Transverse colon (tissue), 4 donors: ENCODE measurements around the gene CADM2. TPM values are rescaled to one million over a fixed set of nuclear protein-coding genes. Genes with fewer than 3 reads are reported as not detected.

ENCODE experiments used
- DNase-seq: peaks from one replicate; pipeline ENCODE4 v3.0.0-alpha.2; 2019
- H3K27ac ChIP-seq, 4 donors: fragments of 200-600 bp; sonication (generic); 2 replicates each; pipeline ENCODE4 v1.5.1; 2016 to 2018; ENCODE audit warnings: inconsistent platforms in 4 of 4
- H3K27me3 ChIP-seq: fragments of 200-600 bp; sonication (generic); 2 replicates; pipeline ENCODE4 v1.5.1; 2017; ENCODE audit warnings: inconsistent platforms
- H3K36me3 ChIP-seq, 4 donors: fragments of 200-600 bp; sonication (generic); 2 replicates each; pipeline ENCODE4 v1.5.1; 2017 to 2019; ENCODE audit warnings: inconsistent platforms in 4 of 4
- H3K4me1 ChIP-seq, 4 donors: fragments of 200-600 bp; sonication (generic); 2 replicates each; pipeline ENCODE4 v1.5.1; 2017 to 2020; ENCODE audit warnings: inconsistent platforms in 4 of 4
- H3K4me3 ChIP-seq, 4 donors: fragments of 200-600 bp; sonication (generic); 1 replicate in 1 of 4; 2 replicates in 3 of 4; pipeline versions ENCODE4 v1.5.1 to v1.6.1; 2017 to 2019; ENCODE audit warnings: inconsistent platforms in 4 of 4
- H3K9me3 ChIP-seq, 2 donors: fragments of 200-600 bp; sonication (generic); 2 replicates each; pipeline ENCODE4 v1.5.1; 2017 to 2019; ENCODE audit warnings: inconsistent platforms in 2 of 2
- EP300 ChIP-seq: sonication (generic); formaldehyde crosslinking; IDR thresholded peaks from one replicate; pipeline ENCODE4 v1.6.1; 2017; ENCODE audit warnings: antibody characterized with exemption, low read depth
- POLR2A ChIP-seq: fragments of 450-650 bp; IDR thresholded peaks from one replicate; pipeline ENCODE4 v1.6.1; 2016; ENCODE audit warnings: antibody characterized with exemption, mild to moderate bottlenecking, moderate library complexity
- POLR2AphosphoS5 ChIP-seq, 3 donors: sonication (generic); formaldehyde crosslinking; IDR thresholded peaks; one replicate each; pipeline ENCODE4 v1.6.1; 2016; ENCODE audit warnings: antibody characterized with exemption in 3 of 3
- WGBS, 2 donors: methylation state at CpG; one replicate each; pipeline ENCODE4 v1.1.5; 2018; ENCODE audit warnings: low coverage in 1 of 2; 5-methylcytosine and 5-hydroxymethylcytosine counted together
- in situ Hi-C, 4 donors: fragments of 200-750 bp; cut with MboI; loops; one replicate each; pipeline versions ENCODE4 v1.15.0 to v1.15.1; 2017; ENCODE audit warnings: low sequenced_read_pairs in 3 of 4, low pct_ligation_motif_present in 1 of 4, low pct_unique_long_range_greater_than_20kb in 1 of 4
- intact Hi-C: fragments of 100-400 bp; cut with DNase I; formaldehyde crosslinking; loops from one replicate; pipeline ENCODE4 v1.15.1; 2023; ENCODE audit warnings: low total_unique reads
- total RNA-seq, 4 donors: library from RNA; depleted of rRNA; stranded (reverse); fragments of >200 nt; gene quantifications; one replicate each; pipeline ENCODE4 v1.1.0, GENCODE V29; 2016
- TF ChIP-seq, protein P1 (sequence below), 5 experiments: fragments of 200-600 bp in 3 of 5; fragments of 450-650 bp in 2 of 5; sonication (generic) in 3 of 5; IDR thresholded peaks; 1 replicate in 2 of 5; 2 replicates in 3 of 5; pipeline ENCODE4 v1.5.1; 2016 to 2017; ENCODE audit warnings: antibody characterized with exemption in 5 of 5, inconsistent platforms in 3 of 5, mild to moderate bottlenecking in 2 of 5, moderate library complexity in 1 of 5

CADM2 gene
- total RNA-seq, 4 donors from 2014 or later, result 2.2 to 21.3 (median 4.5) TPM

GRCh38 chr3:85068911-85069310 is 110.1 kb downstream of the CADM2 start:
- DNase-seq, result no peak
- Histone ChIP-seq H3K4me1 (no peaks in the 10 kb centered on the region), H3K36me3 (no peaks in the 10 kb centered on the region), H3K27me3 (no peaks in the 10 kb centered on the region), H3K27ac (no peak overlapping the region), H3K9me3 (no peaks in the 10 kb centered on the region), H3K4me3 (no peak overlapping the region)
- WGBS, 2 donors, result 50 to 74% methylated on average over 1 of the region's 1 CpG
- TF ChIP-seq POLR2A (no peak), POLR2AphosphoS5 (IDR thresholded peaks at IDR 0.05) (no peak), EP300 (no peak)
- TF ChIP-seq, protein P1, sequence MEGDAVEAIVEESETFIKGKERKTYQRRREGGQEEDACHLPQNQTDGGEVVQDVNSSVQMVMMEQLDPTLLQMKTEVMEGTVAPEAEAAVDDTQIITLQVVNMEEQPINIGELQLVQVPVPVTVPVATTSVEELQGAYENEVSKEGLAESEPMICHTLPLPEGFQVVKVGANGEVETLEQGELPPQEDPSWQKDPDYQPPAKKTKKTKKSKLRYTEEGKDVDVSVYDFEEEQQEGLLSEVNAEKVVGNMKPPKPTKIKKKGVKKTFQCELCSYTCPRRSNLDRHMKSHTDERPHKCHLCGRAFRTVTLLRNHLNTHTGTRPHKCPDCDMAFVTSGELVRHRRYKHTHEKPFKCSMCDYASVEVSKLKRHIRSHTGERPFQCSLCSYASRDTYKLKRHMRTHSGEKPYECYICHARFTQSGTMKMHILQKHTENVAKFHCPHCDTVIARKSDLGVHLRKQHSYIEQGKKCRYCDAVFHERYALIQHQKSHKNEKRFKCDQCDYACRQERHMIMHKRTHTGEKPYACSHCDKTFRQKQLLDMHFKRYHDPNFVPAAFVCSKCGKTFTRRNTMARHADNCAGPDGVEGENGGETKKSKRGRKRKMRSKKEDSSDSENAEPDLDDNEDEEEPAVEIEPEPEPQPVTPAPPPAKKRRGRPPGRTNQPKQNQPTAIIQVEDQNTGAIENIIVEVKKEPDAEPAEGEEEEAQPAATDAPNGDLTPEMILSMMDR (IDR thresholded peaks at IDR 0.05), result no peak
- intact Hi-C loops (no loop called here), in situ Hi-C loops (no loop called here)

GRCh38 chr3:85074003-85074402 is 115.2 kb downstream of the CADM2 start:
- DNase-seq, result no peak
- 72 to 87% methylated on average over 5 of the region's 5 CpGs for WGBS, 2 donors

GRCh38 chr3:85075663-85076062 is 116.9 kb downstream of the CADM2 start:
- Histone ChIP-seq H3K4me3 (no peak overlapping the region), H3K9me3 (no peaks in the 10 kb centered on the region), H3K27me3 (no peaks in the 10 kb centered on the region), H3K36me3 (no peaks in the 10 kb centered on the region), H3K4me1 (no peaks in the 10 kb centered on the region), H3K27ac (no peak overlapping the region)
- intact Hi-C loops, result no loop called here
- TF ChIP-seq POLR2AphosphoS5 (IDR thresholded peaks at IDR 0.05), result no peak
- no peak for TF ChIP-seq EP300
- TF ChIP-seq, protein P1 (IDR thresholded peaks at IDR 0.05), result no peak
- no peak for TF ChIP-seq POLR2A
- 70 to 85% methylated on average over 2 of the region's 2 CpGs for WGBS, 2 donors
- DNase-seq, result no peak
- in situ Hi-C loops, result no loop called here

More at GRCh38 chr3:85074003-85074402, 115.2 kb downstream of the CADM2 start:
- H3K9me3 ChIP-seq, result no peaks in the 10 kb centered on the region
- H3K36me3 ChIP-seq, result no peaks in the 10 kb centered on the region
- intact Hi-C loops (no loop called here), in situ Hi-C loops (no loop called here)
- H3K4me3 ChIP-seq, result no peak overlapping the region
- TF ChIP-seq, protein P1 (IDR thresholded peaks at IDR 0.05), result no peak
- TF ChIP-seq POLR2A, result no peak
- TF ChIP-seq POLR2AphosphoS5 (IDR thresholded peaks at IDR 0.05), result no peak
- no peak for TF ChIP-seq EP300
- no peaks in the 10 kb centered on the region for H3K4me1 ChIP-seq
- H3K27ac ChIP-seq, result no peak overlapping the region
- H3K27me3 ChIP-seq, result no peaks in the 10 kb centered on the region

DNA sequence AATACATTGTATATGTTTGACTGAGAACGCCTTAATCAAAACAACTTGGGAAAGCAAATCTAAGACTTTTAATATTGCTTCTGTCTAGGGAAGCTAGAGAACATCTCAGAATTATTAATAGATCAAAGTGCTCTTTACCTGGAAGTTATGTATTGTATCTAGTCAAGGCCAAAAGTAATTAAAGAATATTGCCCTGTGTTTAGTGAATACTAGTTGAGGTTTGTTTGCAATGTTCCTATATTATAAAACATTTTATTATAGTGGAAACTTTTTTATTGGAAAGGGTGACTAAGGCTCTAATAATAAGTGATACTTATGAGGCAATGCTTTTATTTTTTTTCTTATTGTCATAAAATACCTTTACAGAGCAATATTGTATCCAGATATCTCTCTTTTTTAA is 118.2 kb downstream of the CADM2 start:
- 80 to 82% methylated on average over 1 of the region's 1 CpG for WGBS, 2 donors
- intact Hi-C loops (no loop called here), in situ Hi-C loops (no loop called here)
- TF ChIP-seq POLR2AphosphoS5 (IDR thresholded peaks at IDR 0.05) (no peak), POLR2A (no peak), EP300 (no peak)
- TF ChIP-seq, protein P1 (IDR thresholded peaks at IDR 0.05), result no peak
- no peak overlapping the region for H3K27ac ChIP-seq
- no peaks in the 10 kb centered on the region for H3K36me3 ChIP-seq
- DNase-seq, result no peak
- no peaks in the 10 kb centered on the region for H3K9me3 ChIP-seq
- H3K27me3 ChIP-seq, result no peaks in the 10 kb centered on the region
- H3K4me1 ChIP-seq, result no peaks in the 10 kb centered on the region
- H3K4me3 ChIP-seq, result no peak overlapping the region
